Hepatocyte (in vitro differentiated cells): ENCODE measurements around the gene MICOS13. TPM values are rescaled to one million over a fixed set of nuclear protein-coding genes. Genes with fewer than 3 reads are reported as not detected.

ENCODE experiments used
- DNase-seq: peaks from one replicate; pipeline ENCODE4 v3.0.0-alpha.2; 2016; ENCODE audit warnings: low spot score
- H2AFZ ChIP-seq: fragments of 200-600 bp; sonication (generic); 2 replicates; pipeline ENCODE4 v1.6.0; 2016; ENCODE audit warnings: antibody characterized with exemption, mild to moderate bottlenecking
- H3K27ac ChIP-seq: fragments of 200-600 bp; sonication (generic); 2 replicates; pipeline ENCODE4 v1.5.1; 2016; ENCODE audit warnings: mild to moderate bottlenecking
- H3K27me3 ChIP-seq: fragments of 200-600 bp; sonication (generic); 2 replicates; pipeline ENCODE4 v1.6.1; 2016
- H3K36me3 ChIP-seq: fragments of 200-600 bp; sonication (generic); replicated peaks from 2 replicates; pipeline ENCODE4 v1.5.1; 2016; ENCODE audit warnings: low read depth; ENCODE audit not compliant: insufficient read depth
- H3K4me1 ChIP-seq: fragments of 200-600 bp; sonication (generic); 2 replicates; pipeline ENCODE4 v1.5.1; 2016; ENCODE audit warnings: mild to moderate bottlenecking, moderate library complexity; ENCODE audit not compliant: insufficient read depth
- H3K4me2 ChIP-seq: fragments of 200-600 bp; sonication (generic); 2 replicates; pipeline ENCODE4 v1.6.0; 2016
- H3K4me3 ChIP-seq: fragments of 200-600 bp; sonication (generic); 2 replicates; pipeline ENCODE4 v1.5.1; 2016; ENCODE audit warnings: mild to moderate bottlenecking
- H3K79me2 ChIP-seq: fragments of 200-600 bp; sonication (generic); 2 replicates; pipeline ENCODE4 v1.6.0; 2017; ENCODE audit warnings: mild to moderate bottlenecking
- H3K9me2 ChIP-seq: fragments of 200-600 bp; sonication (generic); replicated peaks from 2 replicates; pipeline ENCODE4 v1.6.0; 2017; ENCODE audit warnings: mild to moderate bottlenecking; ENCODE audit not compliant: insufficient read depth
- H3K9me3 ChIP-seq: fragments of 200-600 bp; sonication (generic); 2 replicates; pipeline ENCODE4 v1.5.1; 2016; ENCODE audit warnings: low read depth, mild to moderate bottlenecking
- H4K20me1 ChIP-seq: fragments of 200-600 bp; sonication (generic); 2 replicates; pipeline ENCODE4 v1.6.0; 2016; ENCODE audit warnings: mild to moderate bottlenecking; ENCODE audit not compliant: insufficient read depth, poor library complexity, severe bottlenecking
- EZH2 ChIP-seq: fragments of 200-600 bp; sonication (generic); IDR thresholded peaks from 2 replicates; pipeline ENCODE4 v1.6.1; 2016; ENCODE audit warnings: antibody characterized with exemption, mild to moderate bottlenecking, borderline replicate concordance
- EZH2phosphoT487 ChIP-seq: fragments of 200-600 bp; sonication (generic); IDR thresholded peaks from one replicate; pipeline ENCODE4 v1.6.1; 2018; ENCODE audit warnings: antibody characterized with exemption, mild to moderate bottlenecking, low read depth, moderate library complexity; ENCODE audit not compliant: unreplicated experiment, severe bottlenecking
- WGBS: methylation state at CpG from one replicate; pipeline ENCODE4 v1.1.6; 2016; ENCODE audit warnings: low lambda C conversion rate; ENCODE audit errors: missing lambda C conversion rate; 5-methylcytosine and 5-hydroxymethylcytosine counted together
- polyA plus RNA-seq: library from polyadenylated mRNA; unstranded; fragments of >200 nt; fragmentation: Nextera tagmentation; extraction: Ambion mirVana; gene quantifications from 2 replicates; pipeline ENCODE4 v1.2.1, GENCODE V29; 2016
- total RNA-seq: library from RNA; depleted of rRNA; stranded (reverse); fragments of >200 nt; gene quantifications from 2 replicates; pipeline ENCODE4 v1.2.3, GENCODE V29; 2014
- TF ChIP-seq, protein P1 (sequence below): fragments of 200-600 bp; sonication (generic); IDR thresholded peaks from 2 replicates; pipeline ENCODE4 v1.5.1; 2016; ENCODE audit warnings: antibody characterized with exemption, mild to moderate bottlenecking; ENCODE audit not compliant: poor library complexity

The MICOS13 gene
- total and polyA plus RNA-seq, 2 experiments from 2014 or later = 32.3 to 120 TPM

GRCh38 chr19:5632657-5633056 is 47.7 kb downstream of the MICOS13 start:
- TF ChIP-seq, protein P1, sequence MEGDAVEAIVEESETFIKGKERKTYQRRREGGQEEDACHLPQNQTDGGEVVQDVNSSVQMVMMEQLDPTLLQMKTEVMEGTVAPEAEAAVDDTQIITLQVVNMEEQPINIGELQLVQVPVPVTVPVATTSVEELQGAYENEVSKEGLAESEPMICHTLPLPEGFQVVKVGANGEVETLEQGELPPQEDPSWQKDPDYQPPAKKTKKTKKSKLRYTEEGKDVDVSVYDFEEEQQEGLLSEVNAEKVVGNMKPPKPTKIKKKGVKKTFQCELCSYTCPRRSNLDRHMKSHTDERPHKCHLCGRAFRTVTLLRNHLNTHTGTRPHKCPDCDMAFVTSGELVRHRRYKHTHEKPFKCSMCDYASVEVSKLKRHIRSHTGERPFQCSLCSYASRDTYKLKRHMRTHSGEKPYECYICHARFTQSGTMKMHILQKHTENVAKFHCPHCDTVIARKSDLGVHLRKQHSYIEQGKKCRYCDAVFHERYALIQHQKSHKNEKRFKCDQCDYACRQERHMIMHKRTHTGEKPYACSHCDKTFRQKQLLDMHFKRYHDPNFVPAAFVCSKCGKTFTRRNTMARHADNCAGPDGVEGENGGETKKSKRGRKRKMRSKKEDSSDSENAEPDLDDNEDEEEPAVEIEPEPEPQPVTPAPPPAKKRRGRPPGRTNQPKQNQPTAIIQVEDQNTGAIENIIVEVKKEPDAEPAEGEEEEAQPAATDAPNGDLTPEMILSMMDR = no peak
- TF ChIP-seq EZH2 (no peak), EZH2phosphoT487 (no peak)
- Histone ChIP-seq H3K79me2 (peaks cover 100% of the 10 kb centered on the region), H3K36me3 (no peaks in the 10 kb centered on the region), H3K4me1 (peaks cover 15% of the 10 kb centered on the region), H3K27me3 (no peaks in the 10 kb centered on the region), H3K4me3 (no peak overlapping the region), H3K9me3 (no peaks in the 10 kb centered on the region), H3K4me2 (no peak overlapping the region), H3K9me2 (no peaks in the 10 kb centered on the region), H4K20me1 (peaks cover 97% of the 10 kb centered on the region), H3K27ac (no peak overlapping the region), H2AFZ (no peak overlapping the region)
- no peak for DNase-seq
- 95% methylated on average over 5 of the region's 5 CpGs for WGBS

DNA sequence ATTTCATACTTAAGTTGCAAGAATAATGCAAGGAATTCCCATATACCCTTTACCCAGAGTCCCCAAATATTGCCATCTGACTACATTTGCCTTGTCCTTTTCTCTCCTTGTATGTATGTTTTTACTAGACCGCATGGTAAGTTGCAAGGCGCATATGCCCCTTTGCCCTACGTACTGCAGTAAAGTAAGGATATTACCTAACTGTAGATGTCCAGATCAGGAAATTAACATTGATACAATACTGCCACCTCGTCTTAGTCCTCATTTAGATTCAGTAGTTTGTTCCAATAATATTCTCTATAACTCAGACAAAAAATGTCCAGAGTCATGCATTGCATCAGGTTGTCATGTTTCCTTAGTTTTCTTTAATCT is 48.1 kb downstream of the MICOS13 start:
- peaks cover 97% of the 10 kb centered on the region for H4K20me1 ChIP-seq
- no peak overlapping the region for H3K4me2 ChIP-seq
- peaks cover 100% of the 10 kb centered on the region for H3K79me2 ChIP-seq
- H3K4me3 ChIP-seq = no peak overlapping the region
- 91% methylated on average over 4 of the region's 4 CpGs for WGBS
- no peaks in the 10 kb centered on the region for H3K36me3 ChIP-seq
- no peak overlapping the region for H3K27ac ChIP-seq
- no peaks in the 10 kb centered on the region for H3K9me2 ChIP-seq
- H2AFZ ChIP-seq = no peak overlapping the region
- no peak for DNase-seq
- H3K9me3 ChIP-seq = no peaks in the 10 kb centered on the region
- no peaks in the 10 kb centered on the region for H3K27me3 ChIP-seq
- peaks cover 15% of the 10 kb centered on the region for H3K4me1 ChIP-seq
- TF ChIP-seq, protein P1 = no peak
- TF ChIP-seq EZH2phosphoT487 (no peak), EZH2 (no peak)

- Histone ChIP-seq H3K36me3 (no peaks in the 10 kb centered on the region), H4K20me1 (peaks cover 99% of the 10 kb centered on the region), H3K79me2 (peaks cover 100% of the 10 kb centered on the region), H2AFZ (no peak overlapping the region), H3K27ac (no peak overlapping the region), H3K9me2 (no peaks in the 10 kb centered on the region), H3K9me3 (no peaks in the 10 kb centered on the region), H3K4me3 (no peak overlapping the region), H3K4me1 (peaks cover 15% of the 10 kb centered on the region), H3K27me3 (no peaks in the 10 kb centered on the region), H3K4me2 (no peak overlapping the region)
- no peak for DNase-seq
- 93% methylated on average over 9 of the region's 9 CpGs for WGBS
- TF ChIP-seq, protein P1 = no peak
- TF ChIP-seq EZH2 = no peak
- TF ChIP-seq EZH2phosphoT487 = no peak
These were observed 48.6 kb downstream of the MICOS13 start for GRCh38 chr19:5631567-5632240.
